ENCODE data around the gene ADGB. TPM values are rescaled to one million over a fixed set of nuclear protein-coding genes. Genes with fewer than 3 reads are reported as not detected.

Gene ADGB
- total and polyA plus RNA-seq, 7 experiments from 2014 or later: not detected

GRCh38 chr6:146682919-146683318 is 84.1 kb downstream of the ADGB start:
- Mint-ChIP-seq H3K4me3 (no peak overlapping the region), H3K27ac (no peak overlapping the region), H3K27me3 (peaks cover 0 to 7% (median 3%) of the 10 kb centered on the region in 5 donors), H3K9me3 (peaks cover 0 to 3% (median 0%) of the 10 kb centered on the region in 11 donors), H3K36me3 (no peaks in the 10 kb centered on the region), H3K4me1 (no peaks in the 10 kb centered on the region)
- Histone ChIP-seq H3K9me3 (ENCODE audit: control insufficient read depth in 2 of 3, low read length in 3 of 3) (no peaks in the 10 kb centered on the region), H3K36me3 (ENCODE audit: control insufficient read depth in 2 of 3, insufficient read depth in 3 of 3, low read length in 3 of 3) (no peaks in the 10 kb centered on the region), H3K4me3 (ENCODE audit: low read length) (no peak overlapping the region), H3K27ac (ENCODE audit: low read depth, low read length) (no peak overlapping the region), H3K4me1 (ENCODE audit: control insufficient read depth in 2 of 2, insufficient read depth in 2 of 2, low read length in 2 of 2) (no peaks in the 10 kb centered on the region), H3K27me3 (ENCODE audit: control insufficient read depth in 2 of 2, insufficient read depth in 2 of 2, low read length in 2 of 2) (no peaks in the 10 kb centered on the region)
- DNase-seq (no peak), ATAC-seq (no peak)
- ChIA-PET POLR2A (no interaction called here), CTCF (no interaction called here)
- intact Hi-C loops (cut with micrococcal nuclease): no loop called here

GRCh38 chr6:146689806-146690205 is 91.0 kb downstream of the ADGB start:
- Mint-ChIP-seq H3K4me3 (no peak overlapping the region), H3K36me3 (no peaks in the 10 kb centered on the region), H3K9me3 (peaks cover 0 to 3% (median 0%) of the 10 kb centered on the region in 11 donors), H3K27ac (no peak overlapping the region), H3K4me1 (no peaks in the 10 kb centered on the region), H3K27me3 (peaks cover 2 to 8% (median 6%) of the 10 kb centered on the region in 5 donors)
- ATAC-seq (no peak), DNase-seq (no peak)
- intact Hi-C loops (cut with micrococcal nuclease): no loop called here
- Histone ChIP-seq H3K9me3 (ENCODE audit: control insufficient read depth in 2 of 3, low read length in 3 of 3) (no peaks in the 10 kb centered on the region), H3K4me1 (ENCODE audit: control insufficient read depth in 2 of 2, insufficient read depth in 2 of 2, low read length in 2 of 2) (no peaks in the 10 kb centered on the region), H3K27ac (ENCODE audit: low read depth, low read length) (no peak overlapping the region), H3K4me3 (ENCODE audit: low read length) (no peak overlapping the region), H3K36me3 (ENCODE audit: control insufficient read depth in 2 of 3, insufficient read depth in 3 of 3, low read length in 3 of 3) (no peaks in the 10 kb centered on the region), H3K27me3 (ENCODE audit: control insufficient read depth in 2 of 2, insufficient read depth in 2 of 2, low read length in 2 of 2) (no peaks in the 10 kb centered on the region)
- POLR2A ChIA-PET: no interaction called here
- CTCF ChIA-PET: no interaction called here

- H3K9me3 Mint-ChIP-seq: peaks cover 0 to 2% (median 0%) of the 10 kb centered on the region in 11 donors
- Histone ChIP-seq H3K4me1 (ENCODE audit: control insufficient read depth in 2 of 2, insufficient read depth in 2 of 2, low read length in 2 of 2) (no peaks in the 10 kb centered on the region), H3K36me3 (ENCODE audit: control insufficient read depth in 2 of 3, insufficient read depth in 3 of 3, low read length in 3 of 3) (no peaks in the 10 kb centered on the region), H3K27me3 (ENCODE audit: control insufficient read depth in 2 of 2, insufficient read depth in 2 of 2, low read length in 2 of 2) (no peaks in the 10 kb centered on the region), H3K4me3 (ENCODE audit: low read length) (no peak overlapping the region), H3K9me3 (ENCODE audit: control insufficient read depth in 2 of 3, low read length in 3 of 3) (no peaks in the 10 kb centered on the region), H3K27ac (ENCODE audit: low read depth, low read length) (no peak overlapping the region)
- intact Hi-C loops (cut with micrococcal nuclease): no loop called here
- CTCF ChIA-PET: no interaction called here
- no peak overlapping the region for H3K27ac Mint-ChIP-seq
- H3K36me3 Mint-ChIP-seq: no peaks in the 10 kb centered on the region
- H3K27me3 Mint-ChIP-seq: peaks cover 0 to 8% (median 4%) of the 10 kb centered on the region in 5 donors
- H3K4me3 Mint-ChIP-seq: no peak overlapping the region
- no peaks in the 10 kb centered on the region for H3K4me1 Mint-ChIP-seq
- ATAC-seq: no peak
- no peak for DNase-seq
- POLR2A ChIA-PET: no interaction called here
Measured at GRCh38 chr6:146693342-146693741, 94.6 kb downstream of the ADGB start.

GRCh38 chr6:146697921-146698320 is 99.1 kb downstream of the ADGB start:
- Mint-ChIP-seq H3K4me1 (no peaks in the 10 kb centered on the region), H3K4me3 (no peak overlapping the region), H3K36me3 (no peaks in the 10 kb centered on the region), H3K9me3 (peaks cover 0 to 2% (median 0%) of the 10 kb centered on the region in 11 donors), H3K27me3 (peaks cover 0 to 2% (median 0%) of the 10 kb centered on the region in 5 donors), H3K27ac (no peak overlapping the region)
- ATAC-seq (no peak), DNase-seq (no peak)
- no peaks in the 10 kb centered on the region for H3K27me3 ChIP-seq (ENCODE audit: control insufficient read depth in 2 of 2, insufficient read depth in 2 of 2, low read length in 2 of 2)
- CTCF ChIA-PET: no interaction called here
- H3K27ac ChIP-seq (ENCODE audit: low read depth, low read length): no peak overlapping the region
- intact Hi-C loops (cut with micrococcal nuclease): no loop called here
- H3K9me3 ChIP-seq (ENCODE audit: control insufficient read depth in 2 of 3, low read length in 3 of 3): no peaks in the 10 kb centered on the region
- H3K4me1 ChIP-seq (ENCODE audit: control insufficient read depth in 2 of 2, insufficient read depth in 2 of 2, low read length in 2 of 2): no peaks in the 10 kb centered on the region
- POLR2A ChIA-PET: no interaction called here
- H3K4me3 ChIP-seq (ENCODE audit: low read length): no peak overlapping the region
- no peaks in the 10 kb centered on the region for H3K36me3 ChIP-seq (ENCODE audit: control insufficient read depth in 2 of 3, insufficient read depth in 3 of 3, low read length in 3 of 3)

- ChIA-PET POLR2A (no interaction called here), CTCF (no interaction called here)
- DNase-seq: peak in 8 of 9 donors; percentile 7 to 64 (median 44)
- no peaks in the 10 kb centered on the region for H3K27me3 ChIP-seq (ENCODE audit: control insufficient read depth in 2 of 2, insufficient read depth in 2 of 2, low read length in 2 of 2)
- peak; percentile 69 for ATAC-seq
- intact Hi-C loops (cut with micrococcal nuclease): loop anchor here in 1 of 2 donors (10.0 kb wide), 1 partner anchor 155 kb away; the partner anchor contains the start of gene RAB32
- H3K27ac ChIP-seq (ENCODE audit: low read depth, low read length): no peak overlapping the region
- Mint-ChIP-seq H3K9me3 (peaks cover 0 to 5% (median 0%) of the 10 kb centered on the region in 11 donors), H3K36me3 (no peaks in the 10 kb centered on the region), H3K27ac (no peak overlapping the region), H3K4me1 (no peaks in the 10 kb centered on the region), H3K4me3 (no peak overlapping the region), H3K27me3 (peaks cover 0 to 5% (median 0%) of the 10 kb centered on the region in 5 donors)
- no peaks in the 10 kb centered on the region for H3K4me1 ChIP-seq (ENCODE audit: control insufficient read depth in 2 of 2, insufficient read depth in 2 of 2, low read length in 2 of 2)
- no peaks in the 10 kb centered on the region for H3K9me3 ChIP-seq (ENCODE audit: control insufficient read depth in 2 of 3, low read length in 3 of 3)
- no peaks in the 10 kb centered on the region for H3K36me3 ChIP-seq (ENCODE audit: control insufficient read depth in 2 of 3, insufficient read depth in 3 of 3, low read length in 3 of 3)
- H3K4me3 ChIP-seq (ENCODE audit: low read length): no peak overlapping the region
Measured at GRCh38 chr6:146700078-146700686, 101.4 kb downstream of the ADGB start.

- intact Hi-C loops (cut with micrococcal nuclease): loop anchor here in 1 of 2 donors (10.0 kb wide), 1 partner anchor 157 kb away; the partner anchor contains the start of gene RAB32
- no peaks in the 10 kb centered on the region for H3K9me3 ChIP-seq (ENCODE audit: control insufficient read depth in 2 of 3, low read length in 3 of 3)
- no peak overlapping the region for H3K27ac Mint-ChIP-seq
- peaks cover 0 to 7% (median 0%) of the 10 kb centered on the region in 11 donors for H3K9me3 Mint-ChIP-seq
- H3K27me3 ChIP-seq (ENCODE audit: control insufficient read depth in 2 of 2, insufficient read depth in 2 of 2, low read length in 2 of 2): no peaks in the 10 kb centered on the region
- no peak overlapping the region for H3K4me3 Mint-ChIP-seq
- H3K4me1 Mint-ChIP-seq: no peaks in the 10 kb centered on the region
- ChIA-PET POLR2A (no interaction called here), CTCF (interaction anchor here (0.6 to 0.7 kb wide), 2 partner anchors 879 to 1470 kb away, joined by 3 read pairs; no protein-coding TSS in a partner anchor)
- ATAC-seq: no peak
- H3K27me3 Mint-ChIP-seq: peaks cover 0 to 5% (median 0%) of the 10 kb centered on the region in 5 donors
- no peak for DNase-seq
- H3K4me1 ChIP-seq (ENCODE audit: control insufficient read depth in 2 of 2, insufficient read depth in 2 of 2, low read length in 2 of 2): no peaks in the 10 kb centered on the region
- no peaks in the 10 kb centered on the region for H3K36me3 ChIP-seq (ENCODE audit: control insufficient read depth in 2 of 3, insufficient read depth in 3 of 3, low read length in 3 of 3)
- no peaks in the 10 kb centered on the region for H3K36me3 Mint-ChIP-seq
- H3K4me3 ChIP-seq (ENCODE audit: low read length): no peak overlapping the region
- H3K27ac ChIP-seq (ENCODE audit: low read depth, low read length): no peak overlapping the region
Measured at GRCh38 chr6:146701632-146702031, 102.9 kb downstream of the ADGB start.

GRCh38 chr6:146709036-146709622 is 110.4 kb downstream of the ADGB start:
- H3K36me3 Mint-ChIP-seq: no peaks in the 10 kb centered on the region
- ChIA-PET POLR2A (no interaction called here), CTCF (no interaction called here)
- H3K9me3 Mint-ChIP-seq: peaks cover 0 to 6% (median 0%) of the 10 kb centered on the region in 11 donors
- peaks cover 0 to 7% (median 5%) of the 10 kb centered on the region in 5 donors for H3K27me3 Mint-ChIP-seq
- H3K27ac ChIP-seq (ENCODE audit: low read depth, low read length): no peak overlapping the region
- H3K27me3 ChIP-seq (ENCODE audit: control insufficient read depth in 2 of 2, insufficient read depth in 2 of 2, low read length in 2 of 2): no peaks in the 10 kb centered on the region
- no peaks in the 10 kb centered on the region for H3K9me3 ChIP-seq (ENCODE audit: control insufficient read depth in 2 of 3, low read length in 3 of 3)
- H3K4me1 Mint-ChIP-seq: peaks cover 0 to 5% (median 0%) of the 10 kb centered on the region in 7 donors
- no peak overlapping the region for H3K27ac Mint-ChIP-seq
- no peak for DNase-seq
- no peaks in the 10 kb centered on the region for H3K4me1 ChIP-seq (ENCODE audit: control insufficient read depth in 2 of 2, insufficient read depth in 2 of 2, low read length in 2 of 2)
- H3K36me3 ChIP-seq (ENCODE audit: control insufficient read depth in 2 of 3, insufficient read depth in 3 of 3, low read length in 3 of 3): no peaks in the 10 kb centered on the region
- H3K4me3 ChIP-seq (ENCODE audit: low read length): no peak overlapping the region
- intact Hi-C loops (cut with micrococcal nuclease): loop anchor here in 1 of 2 donors (10.0 kb wide), 1 partner anchor 164 kb away; the partner anchor contains the start of gene RAB32
- ATAC-seq: no peak
- no peak overlapping the region for H3K4me3 Mint-ChIP-seq

All from naive thymus-derived CD4-positive, alpha-beta T cell (primary cell).